Measurements from ENCODE around the gene AKAP8L.

DNA sequence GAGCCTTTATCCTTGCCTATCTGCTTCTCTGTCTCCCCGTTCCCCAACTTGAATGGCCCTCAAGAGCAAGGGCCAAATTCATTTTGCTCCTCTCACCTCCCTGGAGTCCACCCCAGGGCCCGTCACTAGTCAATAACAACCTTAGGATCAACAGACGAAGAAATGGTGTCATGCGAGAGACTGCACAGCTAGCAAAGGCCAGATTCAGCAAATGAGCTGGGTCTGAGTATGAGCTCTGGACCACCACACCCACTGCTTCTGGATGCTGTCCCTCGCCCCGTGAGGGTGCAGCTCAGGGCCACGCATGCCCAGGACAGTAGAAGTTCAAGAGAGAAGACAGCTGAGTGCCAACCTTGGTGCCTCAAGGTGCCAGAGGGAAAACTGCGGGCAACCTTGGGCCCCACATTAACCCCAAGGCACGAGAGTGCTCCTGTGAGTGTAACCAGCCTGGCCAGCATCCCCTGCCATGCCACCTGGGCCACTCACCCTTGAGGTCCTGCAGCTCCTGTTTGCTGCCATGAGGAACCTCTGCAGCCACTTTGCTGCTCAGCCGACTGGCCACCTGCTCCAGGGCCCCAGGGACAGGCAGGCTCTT lies 11.8 kb upstream of the AKAP8L start:
- TF ChIP-seq EZH2 (IDR thresholded peaks at IDR 0.05) (no peak), CTCF (IDR thresholded peaks at IDR 0.05 in 2 of 3, conservative IDR thresholded peaks at IDR 0.05 in 1 of 3; ENCODE audit: borderline replicate concordance in 1 of 3, insufficient read depth in 1 of 3, low read depth in 2 of 3, low read length in 2 of 3) (no peak), ZNF274 (IDR thresholded peaks at IDR 0.05; ENCODE audit: low read depth, low read length) (no peak), SP1 (IDR thresholded peaks at IDR 0.05; ENCODE audit: low read depth) (no peak), ATF3 (IDR thresholded peaks at IDR 0.05) (no peak), SRF (IDR thresholded peaks at IDR 0.05; ENCODE audit: low read depth) (no peak)

Data from HCT116 (cell line).